Lower leg skin (tissue), 4 donors: ENCODE results near the gene SS18L1. TPM values are rescaled to one million over a fixed set of nuclear protein-coding genes. Genes with fewer than 3 reads are reported as not detected.

Source experiments
- DNase-seq, 2 donors: peaks; one replicate each; pipeline ENCODE4 v3.0.0-alpha.2; 2019; ENCODE audit warnings: low spot score in 2 of 2
- H3K4me3 ChIP-seq: fragments of 200-600 bp; sonication (generic); 2 replicates; pipeline ENCODE4 v1.5.1; 2017; ENCODE audit warnings: mild to moderate bottlenecking, low read depth; ENCODE audit not compliant: poor library complexity, severe bottlenecking
- CTCF ChIP-seq, 3 donors: fragments of 450-650 bp; IDR thresholded peaks; one replicate each; pipeline ENCODE4 v1.5.1; 2016; ENCODE audit warnings: antibody characterized with exemption in 3 of 3, mild to moderate bottlenecking in 3 of 3, moderate library complexity in 2 of 3
- POLR2A ChIP-seq, 2 donors: fragments of 450-650 bp; IDR thresholded peaks; one replicate each; pipeline ENCODE4 v1.6.1; 2016 to 2017; ENCODE audit warnings: antibody characterized with exemption in 2 of 2, mild to moderate bottlenecking in 1 of 2, moderate library complexity in 1 of 2
- WGBS, 2 donors: methylation state at CpG; one replicate each; pipeline ENCODE4 v1.1.5; 2018; 5-methylcytosine and 5-hydroxymethylcytosine counted together
- intact Hi-C: fragments of 100-400 bp; cut with DNase I; formaldehyde crosslinking; loops from one replicate; pipeline ENCODE4 v1.15.0; 2023; ENCODE audit warnings: low total_unique reads
- total RNA-seq, 4 donors: library from RNA; depleted of rRNA; stranded (reverse); fragments of >200 nt; gene quantifications; one replicate each; pipeline ENCODE4 v1.1.0, GENCODE V29; 2016

SS18L1 gene
- total RNA-seq, 4 donors from 2014 or later = 23.3 to 51.7 (median 25.8) TPM

DNA sequence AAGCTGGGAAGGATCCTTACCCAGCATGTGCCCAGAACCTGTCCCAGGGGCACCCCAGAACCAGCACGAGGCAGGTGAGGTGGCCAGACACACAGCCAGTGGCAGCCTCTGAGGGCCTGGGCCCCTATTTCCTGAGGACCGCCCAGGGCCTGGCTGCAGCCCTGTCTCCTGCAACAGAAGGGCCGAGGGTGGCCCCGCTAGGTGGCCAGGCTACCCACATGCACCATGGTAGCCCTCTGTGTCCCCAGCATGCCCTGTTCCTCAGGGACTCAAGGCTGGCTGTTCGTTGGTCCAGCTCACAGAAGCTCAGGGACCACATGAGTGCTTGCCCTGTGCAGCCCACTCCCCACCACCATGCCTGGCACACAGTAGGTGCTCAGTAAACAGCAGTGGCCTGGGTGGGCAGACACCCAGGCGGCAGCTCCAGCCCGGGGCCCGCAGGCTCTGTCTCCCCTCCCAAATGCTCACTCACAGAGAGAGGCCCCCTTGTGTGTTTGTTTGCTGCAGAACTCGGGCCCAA, 68.3 kb downstream of the SS18L1 start:
- 63 to 77% methylated on average over 4 to 6 of the region's 9 CpGs for WGBS, 2 donors
- intact Hi-C loops = no loop called here
- no peak for TF ChIP-seq POLR2A (IDR thresholded peaks at IDR 0.05)
- TF ChIP-seq CTCF (IDR thresholded peaks at IDR 0.05) = no peak
- no peak overlapping the region for H3K4me3 ChIP-seq
- DNase-seq = no peak

DNA sequence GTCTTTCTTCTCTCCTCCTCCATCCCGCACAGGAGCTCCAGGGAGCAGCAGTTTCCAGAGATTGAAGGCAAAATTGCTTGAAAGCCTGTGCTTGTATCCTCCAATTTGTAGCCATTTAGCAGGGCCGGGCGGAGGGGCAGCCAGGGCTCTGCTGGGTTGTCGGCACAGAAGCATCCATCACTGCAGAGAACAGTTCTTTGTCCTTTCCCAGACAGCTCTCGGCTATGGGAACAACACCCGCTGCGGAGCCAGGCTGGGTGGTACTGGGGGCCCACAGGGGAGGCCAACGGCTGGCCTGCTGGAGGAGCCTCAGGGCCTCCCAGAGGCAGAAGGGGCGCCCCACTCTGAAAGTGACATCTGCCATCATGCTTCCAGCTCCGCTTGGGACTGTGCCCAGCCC, 68.7 kb downstream of the SS18L1 start:
- TF ChIP-seq POLR2A (IDR thresholded peaks at IDR 0.05) (no peak), CTCF (IDR thresholded peaks at IDR 0.05) (no peak)
- WGBS, 2 donors = 47 to 50% methylated on average over 10 of the region's 10 CpGs
- H3K4me3 ChIP-seq = no peak overlapping the region
- DNase-seq = no peak
- intact Hi-C loops = no loop called here

GRCh38 chr20:62214067-62214466, 70.5 kb downstream of the SS18L1 start:
- 34 to 38% methylated on average over 12 of the region's 12 CpGs for WGBS, 2 donors
- DNase-seq = no peak
- H3K4me3 ChIP-seq = no peak overlapping the region
- intact Hi-C loops = no loop called here
- TF ChIP-seq POLR2A (IDR thresholded peaks at IDR 0.05) = no peak
- TF ChIP-seq CTCF (IDR thresholded peaks at IDR 0.05) = no peak

DNA sequence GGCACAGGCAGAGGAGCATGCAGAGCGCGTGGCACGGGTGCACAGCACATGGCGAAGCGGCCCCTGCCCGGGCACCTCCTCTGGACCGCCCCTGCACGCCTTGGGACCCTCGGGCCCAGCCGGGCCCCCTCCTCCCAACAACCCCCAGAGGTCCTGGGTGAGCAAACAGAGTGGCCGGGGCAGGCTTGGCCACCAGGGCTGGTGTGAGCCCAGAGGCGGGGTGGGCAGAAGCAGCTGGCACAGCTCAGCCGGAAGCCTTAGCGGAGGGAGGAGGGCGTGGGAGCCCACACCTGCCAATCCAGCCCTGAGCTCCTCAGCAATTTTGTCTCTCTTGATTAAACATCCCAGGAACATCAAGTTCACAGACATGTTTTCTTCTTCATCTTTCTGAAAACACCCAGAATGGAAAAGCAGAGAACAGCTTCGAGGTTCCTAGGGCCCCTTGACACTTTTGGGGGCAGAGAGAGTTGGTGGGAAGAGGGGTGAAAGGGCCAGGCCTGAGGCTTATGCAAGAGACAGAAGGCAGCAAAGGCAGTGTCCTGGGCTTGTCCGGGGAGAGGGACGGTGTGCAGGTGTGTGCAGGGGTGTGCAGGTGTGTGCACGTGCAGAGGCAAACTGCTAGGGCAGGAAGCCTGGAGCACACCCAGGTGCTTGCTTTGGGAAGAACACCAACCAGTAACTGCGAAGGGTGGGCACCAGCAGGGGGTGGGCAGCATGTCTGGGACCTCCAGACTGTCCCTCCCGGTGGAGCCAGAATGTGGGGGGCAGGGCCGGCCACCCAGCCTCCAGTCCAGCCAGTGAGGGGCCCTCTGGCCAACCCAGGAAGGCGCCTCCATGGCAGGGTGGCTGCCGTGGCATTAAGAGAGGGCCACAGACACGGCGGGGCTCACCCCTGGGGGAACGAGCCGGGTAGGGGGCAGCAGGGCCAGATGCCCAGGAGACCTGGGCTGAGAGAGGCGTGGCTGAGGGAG, 71.7 kb downstream of the SS18L1 start:
- no peak overlapping the region for H3K4me3 ChIP-seq
- 67 to 69% methylated on average over 24 to 28 of the region's 29 CpGs for WGBS, 2 donors
- DNase-seq = no peak
- TF ChIP-seq CTCF (IDR thresholded peaks at IDR 0.05) (no peak), POLR2A (IDR thresholded peaks at IDR 0.05) (no peak)
- intact Hi-C loops = no loop called here

DNA sequence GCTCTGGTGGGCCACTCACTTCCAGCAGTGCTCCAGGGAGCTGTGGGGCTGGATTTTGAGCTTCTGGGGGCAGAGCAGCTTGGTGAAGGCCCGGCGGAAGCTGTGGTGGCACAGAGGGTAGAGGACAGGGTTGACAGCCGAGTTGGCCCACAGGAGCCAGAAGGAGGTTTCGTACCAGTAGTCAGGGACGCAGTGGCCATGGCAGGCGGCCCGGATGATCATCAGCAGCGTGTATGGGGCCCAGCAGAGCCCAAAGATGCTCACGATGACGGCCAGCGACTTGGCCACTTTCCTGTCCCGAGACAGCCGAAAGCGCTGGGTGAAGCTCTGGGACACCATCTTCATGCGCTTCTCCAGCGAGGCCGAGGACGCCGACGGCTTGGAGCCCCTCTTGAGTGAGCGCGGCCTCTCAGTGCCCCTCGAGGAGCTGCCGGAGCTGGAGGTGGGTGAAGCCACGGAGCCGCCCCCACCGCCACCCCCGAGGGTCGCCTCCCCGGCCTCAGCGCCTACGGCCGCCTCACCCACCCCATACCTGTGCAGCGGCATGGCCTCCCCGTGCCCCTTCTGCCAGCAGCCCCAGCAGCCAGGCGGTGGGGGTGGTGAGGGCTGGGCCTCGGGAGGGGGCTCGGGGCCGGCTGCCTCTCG, 72.5 kb downstream of the SS18L1 start:
- 76 to 79% methylated on average over 38 to 40 of the region's 40 CpGs for WGBS, 2 donors
- no peak for TF ChIP-seq POLR2A (IDR thresholded peaks at IDR 0.05)
- TF ChIP-seq CTCF (IDR thresholded peaks at IDR 0.05) = no peak
- intact Hi-C loops = no loop called here
- DNase-seq = no peak
- H3K4me3 ChIP-seq = no peak overlapping the region
